Heart left ventricle (tissue), 16 donors: Measurements from ENCODE around the gene NUP50. TPM values are rescaled to one million over a fixed set of nuclear protein-coding genes. Genes with fewer than 3 reads are reported as not detected.

Experiments
- ATAC-seq, 4 donors: fragments of 200-7000 bp; cut with Tn5 transposase; one replicate each; pipeline ENCODE4 v1.9.1; 2020 to 2022; ENCODE audit warnings: moderate library complexity in 4 of 4, mild to moderate bottlenecking in 3 of 4, moderate number of reproducible peaks in 1 of 4
- DNase-seq, 5 donors: peaks; one replicate each; pipeline ENCODE4 v3.0.0-alpha.2; 2020
- H3K27ac ChIP-seq, 12 donors: fragments of 200-600 bp; sonication (generic) in 4 of 12; one replicate each; pipeline versions ENCODE4 v1.5.0 to v1.8.0; 2016 to 2022; ENCODE audit warnings: mild to moderate bottlenecking in 2 of 12
- H3K27me3 ChIP-seq, 9 donors: fragments of 200-600 bp; sonication (generic) in 2 of 9; one replicate each; pipeline versions ENCODE4 v1.5.1 to v1.8.0; 2016 to 2022; ENCODE audit warnings: mild to moderate bottlenecking in 3 of 9
- H3K36me3 ChIP-seq, 9 donors: fragments of 200-600 bp; sonication (generic) in 2 of 9; one replicate each; pipeline versions ENCODE4 v1.5.0 to v1.8.0; 2018 to 2022; ENCODE audit warnings: mild to moderate bottlenecking in 2 of 9
- H3K4me1 ChIP-seq, 12 donors: fragments of 200-600 bp; sonication (generic) in 4 of 12; one replicate each; pipeline versions ENCODE4 v1.5.0 to v1.8.0; 2016 to 2022; ENCODE audit warnings: mild to moderate bottlenecking in 3 of 12
- H3K4me3 ChIP-seq, 12 donors: fragments of 200-600 bp; sonication (generic) in 4 of 12; one replicate each; pipeline versions ENCODE4 v1.5.0 to v1.8.0; 2017 to 2022; ENCODE audit warnings: mild to moderate bottlenecking in 9 of 12, moderate library complexity in 4 of 12
- H3K9me3 ChIP-seq, 12 donors: fragments of 200-600 bp; sonication (generic) in 4 of 12; one replicate each; pipeline versions ENCODE4 v1.5.0 to v1.8.0; 2016 to 2022; ENCODE audit warnings: mild to moderate bottlenecking in 1 of 12
- POLR2A ChIP-seq, 2 donors: fragments of 450-650 bp; IDR thresholded peaks; one replicate each; pipeline ENCODE4 v1.6.1; 2017; ENCODE audit warnings: antibody characterized with exemption in 2 of 2, mild to moderate bottlenecking in 2 of 2, moderate library complexity in 2 of 2
- WGBS, 4 donors: extraction: QIAGEN DNeasy Blood & Tissue Kit in 2 of 4; methylation state at CpG; one replicate each; pipeline versions ENCODE4 v1.1.5 to v1.1.7; 2013 to 2018; 5-methylcytosine and 5-hydroxymethylcytosine counted together
- intact Hi-C, 10 donors: fragments of 100-400 bp; cut with DNase I; formaldehyde crosslinking; loops; one replicate each; pipeline versions ENCODE4 v1.11.1 to v1.14.2; 2022
- polyA plus RNA-seq, 2 donors: library from polyadenylated mRNA; stranded (reverse); fragments of 200-250 nt; gene quantifications; one replicate each; pipeline ENCODE4 v1.2.3, GENCODE V29; 2013
- total RNA-seq, 9 donors: library from RNA; depleted of rRNA in 2 of 9; stranded (reverse); fragments of >200 nt in 2 of 9; fragmentation: NEBNext Ultra II Directional in 3 of 9; extraction: Animal tissue kit (Norgen Biotek cat#: 25700) in 3 of 9; gene quantifications; one replicate each; pipeline versions ENCODE4 v1.1.0 to v1.2.4, GENCODE V29; 2016 to 2023
- TF ChIP-seq, protein P1 (sequence below), 12 donors: fragments of 200-600 bp; sonication (generic) in 4 of 12; IDR thresholded peaks; one replicate each; pipeline versions ENCODE4 v1.5.0 to v1.8.0; 2018 to 2022; ENCODE audit warnings: antibody characterized with exemption in 12 of 12, mild to moderate bottlenecking in 5 of 12
- donor health status: ischemic (EF 13 %, LVEDD 7.1; RV severe dilation, severe dysfunction).
- donor health status: healthy with polysubstance abuse.
- donor health status: DM: no; HTN: yes; CAD: no.
- donor health status: DM: no; HTN: no; CAD: no.
- donor health status: ischemic (EF 25% LVEDD 6.9; RV normal size, moderate dysfunction).
- donor health status: ischemic (EF 25% LVEDD 5.7; RV mildly dilated, moderate dysfunction).
- donor health status: healthy.
- donor health status: DM: yes; HTN: yes; CAD: no.
- donor health status: ischemic (EF 35%, LVEDD 5.7; RV mildly dilated, moderate dysfunction).
- donor health status: nonischemic (EF 11% LVEDD 7.7; RV severe dilation, severe dysfunction).
- donor health status: DM: yes; HTN: yes; CAD: no.
- donor health status: PGD.
- donor health status: ischemic (EF 29% LVEDD 5.4; RV normal size, mild dysfunction).
- donor health status: nonischemic (EF 23%, LVEDD 6.1; RV moderate dilation, normal function).

Gene NUP50
- total and polyA plus RNA-seq, 11 donors, result 5.8 to 42.6 (median 14.1) TPM

DNA sequence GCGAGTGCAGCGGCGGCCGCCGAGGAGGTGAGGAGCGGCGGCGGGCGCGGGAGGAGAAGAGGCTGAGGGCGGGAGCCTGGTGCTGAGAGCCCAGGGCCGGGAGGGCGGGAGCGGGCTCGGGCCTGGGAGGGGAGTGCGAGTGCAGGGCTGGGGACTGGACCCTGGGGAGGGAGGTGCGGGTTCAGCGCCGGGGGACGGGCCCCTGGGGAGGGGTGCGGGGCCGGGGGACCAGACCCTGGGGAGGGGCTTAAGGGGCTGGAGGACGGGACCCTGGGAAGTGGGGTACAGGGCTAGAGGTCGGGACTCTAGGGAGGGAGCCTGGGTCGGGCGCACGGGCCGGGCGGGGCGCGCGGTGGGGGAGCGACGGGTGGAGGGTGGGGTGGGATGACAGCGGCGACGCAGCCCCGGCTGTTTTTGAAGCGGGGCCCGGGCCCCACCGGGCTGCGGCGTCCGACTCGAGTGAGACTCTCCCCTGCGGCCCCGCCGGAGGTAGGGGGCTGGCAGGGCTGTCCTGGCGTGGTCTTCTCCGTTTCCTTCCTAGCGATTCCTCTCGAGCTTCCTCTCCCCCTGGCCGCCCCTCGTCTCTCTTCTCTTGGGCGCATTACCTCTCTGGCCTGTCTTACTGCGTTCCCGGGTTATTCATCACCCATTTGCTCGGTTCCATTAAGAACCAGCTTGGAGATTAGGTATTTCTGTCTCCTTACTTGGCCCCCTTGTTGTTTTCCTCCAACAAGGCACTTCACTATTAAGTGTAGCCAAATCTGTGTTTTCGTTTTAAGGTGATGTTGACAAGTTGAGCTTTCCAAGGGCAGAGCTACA, 754 bp downstream of the NUP50 start:
- Histone ChIP-seq H3K36me3 (peaks cover 0 to 37% (median 18%) of the 10 kb centered on the region in 9 donors), H3K4me3 (peak overlapping the region; percentile 61 to 98 (median 80)), H3K27ac (peak overlapping the region in 11 of 12 donors; percentile 71 to 95 (median 85)), H3K4me1 (peaks cover 0 to 55% (median 27%) of the 10 kb centered on the region in 12 donors), H3K9me3 (no peaks in the 10 kb centered on the region), H3K27me3 (no peaks in the 10 kb centered on the region)
- 1% methylated on average over 30 to 59 of the region's 59 CpGs for WGBS, 4 donors
- intact Hi-C loops, result loop anchor here in 3 of 10 donors (5.0 to 10.0 kb wide), 2 partner anchors 78 to 80 kb away; partner anchors contain the start of gene KIAA0930 (in 3 of the 3)
- peak in 3 of 4 donors; percentile 17 to 63 (median 61) for ATAC-seq
- DNase-seq, result peak; percentile 20 to 76 (median 35)
- TF ChIP-seq, protein P1, sequence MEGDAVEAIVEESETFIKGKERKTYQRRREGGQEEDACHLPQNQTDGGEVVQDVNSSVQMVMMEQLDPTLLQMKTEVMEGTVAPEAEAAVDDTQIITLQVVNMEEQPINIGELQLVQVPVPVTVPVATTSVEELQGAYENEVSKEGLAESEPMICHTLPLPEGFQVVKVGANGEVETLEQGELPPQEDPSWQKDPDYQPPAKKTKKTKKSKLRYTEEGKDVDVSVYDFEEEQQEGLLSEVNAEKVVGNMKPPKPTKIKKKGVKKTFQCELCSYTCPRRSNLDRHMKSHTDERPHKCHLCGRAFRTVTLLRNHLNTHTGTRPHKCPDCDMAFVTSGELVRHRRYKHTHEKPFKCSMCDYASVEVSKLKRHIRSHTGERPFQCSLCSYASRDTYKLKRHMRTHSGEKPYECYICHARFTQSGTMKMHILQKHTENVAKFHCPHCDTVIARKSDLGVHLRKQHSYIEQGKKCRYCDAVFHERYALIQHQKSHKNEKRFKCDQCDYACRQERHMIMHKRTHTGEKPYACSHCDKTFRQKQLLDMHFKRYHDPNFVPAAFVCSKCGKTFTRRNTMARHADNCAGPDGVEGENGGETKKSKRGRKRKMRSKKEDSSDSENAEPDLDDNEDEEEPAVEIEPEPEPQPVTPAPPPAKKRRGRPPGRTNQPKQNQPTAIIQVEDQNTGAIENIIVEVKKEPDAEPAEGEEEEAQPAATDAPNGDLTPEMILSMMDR (IDR thresholded peaks at IDR 0.05), result no peak
- no peak for TF ChIP-seq POLR2A (IDR thresholded peaks at IDR 0.05)

DNA sequence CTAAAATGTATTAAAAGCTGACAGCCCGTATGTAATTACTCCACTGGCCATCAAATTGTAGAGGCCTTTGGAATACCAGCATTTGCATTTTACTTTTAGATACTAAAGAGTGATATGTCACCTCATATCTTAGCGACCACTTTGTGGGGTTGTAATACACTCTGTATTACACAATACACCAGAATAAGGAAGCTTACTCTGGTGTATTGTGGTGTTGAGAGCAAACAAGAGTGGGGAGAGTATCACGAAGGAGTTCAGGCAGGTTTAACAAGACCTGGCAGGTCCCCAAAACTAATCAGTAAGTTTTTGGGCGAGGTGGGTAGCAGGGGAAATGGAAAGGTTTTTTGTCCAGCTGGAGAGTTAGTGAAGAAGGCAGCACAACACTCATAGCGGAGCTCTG, 3.2 kb downstream of the NUP50 start:
- H3K27ac ChIP-seq, result peak overlapping the region in 1 of 12 donors; percentile 44
- H3K36me3 ChIP-seq, result peaks cover 0 to 62% (median 42%) of the 10 kb centered on the region in 9 donors
- WGBS, 4 donors, result 68 to 81% (median 75%) methylated on average over 5 of the region's 5 CpGs
- DNase-seq, result no peak
- TF ChIP-seq, protein P1 (IDR thresholded peaks at IDR 0.05), result no peak
- TF ChIP-seq POLR2A (IDR thresholded peaks at IDR 0.05), result no peak
- peaks cover 0 to 52% (median 23%) of the 10 kb centered on the region in 12 donors for H3K4me1 ChIP-seq
- H3K4me3 ChIP-seq, result no peak overlapping the region
- no peaks in the 10 kb centered on the region for H3K27me3 ChIP-seq
- intact Hi-C loops, result loop anchor here in 1 of 10 donors (10.0 kb wide), 1 partner anchor 78 kb away; the partner anchor contains the start of gene KIAA0930
- ATAC-seq, result no peak
- H3K9me3 ChIP-seq, result no peaks in the 10 kb centered on the region

DNA sequence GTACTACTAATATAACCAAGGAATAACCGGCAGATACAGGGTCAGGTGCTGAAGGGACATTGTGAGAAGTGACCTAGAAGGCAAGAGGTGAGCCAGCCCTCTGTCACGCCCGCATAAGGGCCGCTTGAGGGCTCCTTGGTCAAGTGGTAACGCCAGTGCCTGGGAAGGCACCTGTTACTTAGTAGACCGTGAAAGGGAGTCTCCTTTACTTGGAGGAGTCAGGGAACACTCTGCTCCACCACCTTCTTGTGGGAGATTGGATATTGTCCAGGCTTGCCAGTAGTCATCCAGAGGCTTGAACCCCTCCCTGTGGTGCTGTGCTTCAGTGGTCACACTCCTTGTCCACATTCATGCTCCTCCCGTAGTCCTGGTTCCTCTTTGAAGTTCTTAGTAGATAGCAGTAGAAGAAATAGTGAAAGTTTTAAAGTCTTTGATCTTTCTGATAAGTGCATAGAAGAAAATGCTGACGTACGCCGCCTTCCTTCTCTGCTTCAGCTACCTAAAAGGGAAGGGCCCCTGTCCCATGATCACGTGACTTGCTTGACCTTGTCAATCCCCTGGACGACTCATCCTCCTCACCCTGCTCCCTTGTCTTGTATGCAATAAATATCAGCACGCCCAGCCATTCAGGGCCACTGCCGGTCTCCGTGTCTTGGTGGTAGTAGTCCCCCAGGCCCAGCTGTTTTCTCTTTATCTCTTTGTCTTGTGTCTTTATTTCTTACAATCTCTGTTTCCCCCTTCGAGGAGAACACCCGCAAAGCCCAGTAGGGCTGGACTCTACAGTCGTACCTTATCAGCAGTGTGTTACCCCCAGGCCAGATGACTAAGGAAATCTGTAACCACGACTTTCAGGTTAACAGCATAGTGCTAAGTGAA, 6.1 kb downstream of the NUP50 start:
- TF ChIP-seq, protein P1 (IDR thresholded peaks at IDR 0.05), result no peak
- TF ChIP-seq POLR2A (IDR thresholded peaks at IDR 0.05), result no peak
- ATAC-seq (no peak), DNase-seq (no peak)
- H3K27ac ChIP-seq, result peak overlapping the region in 1 of 12 donors; percentile 7
- H3K4me3 ChIP-seq, result no peak overlapping the region
- H3K36me3 ChIP-seq, result peaks cover 0 to 91% (median 71%) of the 10 kb centered on the region in 9 donors
- no peaks in the 10 kb centered on the region for H3K9me3 ChIP-seq
- 76 to 83% (median 80%) methylated on average over 19 of the region's 19 CpGs for WGBS, 4 donors
- no peaks in the 10 kb centered on the region for H3K27me3 ChIP-seq
- H3K4me1 ChIP-seq, result peaks cover 0 to 59% (median 12%) of the 10 kb centered on the region in 12 donors
- intact Hi-C loops, result loop anchor here in 1 of 10 donors (10.0 kb wide), 1 partner anchor 75 kb away; the partner anchor contains the start of gene KIAA0930
